Activated naive CD4-positive, alpha-beta T cell treated with anti-CD3 and anti-CD28 coated beads, Interleukin-2, amount 50 U/mL, for 72 hours (primary cell): ENCODE data around the gene TMPRSS7. TPM values are rescaled to one million over a fixed set of nuclear protein-coding genes. Genes with fewer than 3 reads are reported as not detected.

Experiments used
- ATAC-seq, 2 donors: fragments of 150-1000 bp; cut with Tn5 transposase; 2 replicates each; pipeline ENCODE4 v1.10.0; 2021; ENCODE audit warnings: mild to moderate bottlenecking in 2 of 2, moderate library complexity in 2 of 2
- DNase-seq, 2 donors: peaks; one replicate each; pipeline ENCODE4 v3.0.0; 2021 to 2022; ENCODE audit warnings: low spot score in 2 of 2
- H3K27ac Mint-ChIP-seq, 2 donors: one replicate each; pipeline ENCODE4 v1.8.0; 2022; ENCODE audit warnings: mild to moderate bottlenecking in 2 of 2, mixed read lengths in 2 of 2
- H3K36me3 Mint-ChIP-seq, 2 donors: one replicate each; pipeline ENCODE4 v1.8.0; 2022; ENCODE audit warnings: mixed read lengths in 2 of 2
- H3K9me3 Mint-ChIP-seq, 2 donors: one replicate each; pipeline ENCODE4 v1.8.0; 2022; ENCODE audit warnings: mixed read lengths in 2 of 2
- total RNA-seq, 2 donors: library from RNA; stranded (reverse); gene quantifications; one replicate each; pipeline ENCODE4 v1.2.3, GENCODE V29; 2022

Gene TMPRSS7
- total RNA-seq, 2 donors from 2014 or later = not detected

DNA sequence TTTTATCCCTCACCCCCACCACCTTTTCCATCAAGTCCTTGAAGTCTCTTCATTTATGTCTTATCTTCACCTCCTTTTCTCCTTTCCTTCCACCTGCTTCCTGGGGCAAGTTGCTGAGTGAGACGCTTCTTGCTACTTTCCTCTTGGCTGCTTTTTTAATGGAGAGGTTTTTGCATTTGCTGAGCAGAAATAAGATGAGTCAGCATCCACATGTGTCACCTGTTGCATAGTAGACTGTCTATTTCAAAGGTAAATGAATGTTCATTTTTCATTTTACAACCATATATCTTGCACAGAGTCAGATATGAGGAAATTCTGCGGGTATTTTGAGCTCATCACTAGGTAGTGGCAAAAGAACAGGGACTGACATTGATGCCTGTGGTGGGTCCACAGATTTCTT is 70.2 kb downstream of the TMPRSS7 start:
- no peak overlapping the region for H3K27ac Mint-ChIP-seq
- peaks cover 5 to 7% of the 10 kb centered on the region in 2 donors for H3K36me3 Mint-ChIP-seq
- DNase-seq (no peak), ATAC-seq (no peak)
- H3K9me3 Mint-ChIP-seq = no peaks in the 10 kb centered on the region

- ATAC-seq (no peak), DNase-seq (no peak)
- H3K9me3 Mint-ChIP-seq = no peaks in the 10 kb centered on the region
- H3K36me3 Mint-ChIP-seq = no peaks in the 10 kb centered on the region
- H3K27ac Mint-ChIP-seq = no peak overlapping the region
Observed at GRCh38 chr3:112109322-112109721, 74.8 kb downstream of the TMPRSS7 start.

DNA sequence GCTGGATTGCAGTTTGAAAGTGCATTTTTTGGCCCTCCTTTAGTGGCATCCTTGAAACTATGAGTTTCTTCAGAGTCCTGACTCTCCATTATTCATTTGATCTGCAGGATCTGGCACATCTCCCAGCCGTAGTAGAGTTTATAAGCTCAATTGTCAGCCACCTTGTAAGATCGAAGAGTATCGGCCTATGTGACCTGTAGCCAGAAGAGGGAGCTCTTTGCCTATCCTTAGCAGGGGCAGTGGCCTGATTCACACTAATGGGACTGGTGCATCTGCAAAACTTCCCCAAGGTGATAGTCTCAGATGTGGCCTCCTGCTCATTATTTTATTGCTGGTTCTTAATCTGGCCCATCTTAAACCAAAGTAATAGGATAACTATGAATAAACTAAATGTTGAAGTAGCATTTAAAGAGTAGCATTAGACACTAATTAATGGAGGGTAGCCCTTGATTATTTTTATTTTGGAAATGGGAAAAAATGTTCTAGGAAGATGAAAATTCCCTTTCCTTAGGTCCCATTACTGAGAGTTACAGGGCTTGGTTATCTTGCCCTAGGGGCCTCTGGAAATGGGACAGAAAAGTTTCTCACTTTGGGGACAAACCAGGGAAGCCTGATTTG is 77.4 kb downstream of the TMPRSS7 start:
- ATAC-seq (peak; percentile 82 to 89), DNase-seq (peak in 1 of 2 donors; percentile 64)
- H3K9me3 Mint-ChIP-seq = no peaks in the 10 kb centered on the region
- H3K27ac Mint-ChIP-seq = no peak overlapping the region
- H3K36me3 Mint-ChIP-seq = no peaks in the 10 kb centered on the region

DNA sequence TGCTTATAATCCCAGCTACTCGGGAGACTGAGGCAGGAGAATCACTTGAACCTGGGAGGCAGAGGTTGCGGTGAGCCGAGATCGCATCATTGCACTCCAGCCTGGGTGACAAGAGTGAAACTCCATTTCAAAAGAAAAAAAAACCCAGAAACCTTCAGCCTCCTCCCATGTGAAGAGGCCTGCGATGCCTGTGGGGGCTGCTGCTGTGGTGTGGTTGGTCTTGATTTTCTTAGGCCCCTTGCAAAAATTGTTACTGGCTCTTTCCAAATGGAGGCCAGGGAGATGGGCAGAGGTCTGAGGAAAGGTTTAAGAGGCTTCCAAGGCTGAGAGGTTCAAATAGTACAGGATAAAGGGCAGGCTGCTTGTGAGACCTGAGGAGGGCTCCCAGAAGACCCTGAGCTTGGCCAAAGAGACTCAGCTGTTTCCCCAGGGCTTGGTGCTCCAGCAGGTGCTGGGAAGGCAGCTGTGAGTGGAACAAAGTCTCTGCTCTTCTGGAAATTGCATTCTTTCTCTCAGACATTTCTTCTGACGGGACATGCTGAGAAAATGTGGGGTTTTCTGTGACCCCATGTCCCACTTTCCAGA is 80.1 kb downstream of the TMPRSS7 start:
- H3K36me3 Mint-ChIP-seq = peaks cover 0 to 3% of the 10 kb centered on the region in 2 donors
- DNase-seq (no peak), ATAC-seq (no peak)
- no peaks in the 10 kb centered on the region for H3K9me3 Mint-ChIP-seq
- peak overlapping the region in 1 of 2 donors; percentile 32 for H3K27ac Mint-ChIP-seq

- H3K36me3 Mint-ChIP-seq = peaks cover 0 to 6% of the 10 kb centered on the region in 2 donors
- ATAC-seq (peak; percentile 32 to 73), DNase-seq (no peak)
- no peaks in the 10 kb centered on the region for H3K9me3 Mint-ChIP-seq
- peak overlapping the region in 1 of 2 donors; percentile 32 for H3K27ac Mint-ChIP-seq
Observed at GRCh38 chr3:112115161-112115739, 80.7 kb downstream of the TMPRSS7 start.

DNA sequence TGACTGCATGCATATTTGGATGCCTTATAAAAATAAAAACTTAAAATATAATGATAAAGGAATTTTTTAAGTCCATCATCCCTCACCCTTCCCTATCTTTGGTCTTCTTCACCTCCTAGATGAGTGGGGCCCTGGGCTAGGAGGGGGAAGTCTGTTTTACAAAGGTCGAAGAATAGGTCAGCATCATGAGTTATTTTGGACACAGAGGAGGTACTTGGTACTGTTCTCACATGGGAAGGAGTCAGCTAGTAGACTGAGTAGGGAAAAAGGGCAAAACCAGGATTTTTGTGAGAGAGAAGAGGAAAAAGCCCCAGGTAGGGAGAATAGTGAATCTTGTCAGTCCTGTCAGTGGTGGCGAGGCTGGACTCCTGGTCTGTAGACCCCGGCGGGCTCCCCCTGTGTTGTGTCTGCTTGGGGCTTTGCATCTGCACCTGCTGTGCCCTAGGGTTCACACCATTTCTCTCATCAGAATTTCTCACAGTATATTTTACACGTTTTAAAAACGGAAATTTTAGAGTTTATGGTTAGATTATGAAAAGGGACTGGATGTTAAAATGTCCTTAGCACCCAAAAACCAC is 81.4 kb downstream of the TMPRSS7 start:
- ATAC-seq = no peak
- no peak for DNase-seq
- H3K9me3 Mint-ChIP-seq = no peaks in the 10 kb centered on the region
- peaks cover 0 to 6% of the 10 kb centered on the region in 2 donors for H3K36me3 Mint-ChIP-seq
- H3K27ac Mint-ChIP-seq = peak overlapping the region in 1 of 2 donors; percentile 10

DNA sequence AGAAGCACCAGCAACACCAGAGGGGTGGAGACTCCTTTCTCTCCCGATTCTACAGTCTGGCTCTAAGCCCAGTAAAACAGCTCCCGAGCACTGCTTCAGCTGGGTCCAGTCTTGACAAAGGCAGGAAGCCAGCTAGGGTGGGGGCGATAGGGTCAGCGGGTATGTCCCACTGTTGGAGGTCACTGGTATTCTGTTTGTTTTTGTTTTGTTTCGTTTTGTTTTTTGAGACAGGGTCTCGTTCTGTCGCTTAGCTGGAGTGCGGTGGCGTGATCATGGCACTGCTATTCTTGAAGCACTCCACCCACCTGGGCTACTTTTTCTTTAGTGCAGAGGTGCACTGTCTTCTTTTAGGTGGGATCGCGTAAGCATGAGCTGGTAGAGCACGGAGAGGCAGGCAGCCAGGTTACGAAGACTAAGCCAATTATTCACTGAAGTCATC is 82.2 kb downstream of the TMPRSS7 start:
- Mint-ChIP-seq H3K36me3 (peaks cover 0 to 6% of the 10 kb centered on the region in 2 donors), H3K27ac (no peak overlapping the region), H3K9me3 (no peaks in the 10 kb centered on the region)
- DNase-seq (no peak), ATAC-seq (no peak)

DNA sequence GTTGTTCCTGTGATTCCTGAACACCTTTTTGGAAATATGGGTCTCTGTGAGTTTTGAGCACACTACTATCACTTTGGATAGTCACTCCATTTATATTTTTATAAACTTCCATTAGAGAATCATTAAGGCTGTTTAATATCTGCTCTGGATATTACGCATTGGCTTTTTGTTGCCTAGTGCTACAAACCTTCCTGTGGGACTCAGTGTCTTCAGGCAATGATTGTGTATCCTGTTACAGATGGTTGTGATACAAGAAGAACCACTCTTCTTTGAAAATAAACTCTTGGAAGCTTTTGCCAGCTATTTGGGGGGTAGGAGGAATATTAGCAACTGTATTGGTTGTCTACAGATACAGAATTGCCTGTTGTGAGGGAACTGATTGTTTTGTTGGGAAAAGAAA is 82.9 kb downstream of the TMPRSS7 start:
- no peak overlapping the region for H3K27ac Mint-ChIP-seq

GRCh38 chr3:112117841-112118571 is 83.5 kb downstream of the TMPRSS7 start:
- DNase-seq (no peak), ATAC-seq (no peak)
- H3K36me3 Mint-ChIP-seq = peaks cover 0 to 10% of the 10 kb centered on the region in 2 donors
- no peaks in the 10 kb centered on the region for H3K9me3 Mint-ChIP-seq
- no peak overlapping the region for H3K27ac Mint-ChIP-seq

More for the DNA sequence above, 82.9 kb downstream of the TMPRSS7 start:
- ATAC-seq (no peak), DNase-seq (no peak)
- peaks cover 0 to 10% of the 10 kb centered on the region in 2 donors for H3K36me3 Mint-ChIP-seq
- H3K9me3 Mint-ChIP-seq = no peaks in the 10 kb centered on the region

DNA sequence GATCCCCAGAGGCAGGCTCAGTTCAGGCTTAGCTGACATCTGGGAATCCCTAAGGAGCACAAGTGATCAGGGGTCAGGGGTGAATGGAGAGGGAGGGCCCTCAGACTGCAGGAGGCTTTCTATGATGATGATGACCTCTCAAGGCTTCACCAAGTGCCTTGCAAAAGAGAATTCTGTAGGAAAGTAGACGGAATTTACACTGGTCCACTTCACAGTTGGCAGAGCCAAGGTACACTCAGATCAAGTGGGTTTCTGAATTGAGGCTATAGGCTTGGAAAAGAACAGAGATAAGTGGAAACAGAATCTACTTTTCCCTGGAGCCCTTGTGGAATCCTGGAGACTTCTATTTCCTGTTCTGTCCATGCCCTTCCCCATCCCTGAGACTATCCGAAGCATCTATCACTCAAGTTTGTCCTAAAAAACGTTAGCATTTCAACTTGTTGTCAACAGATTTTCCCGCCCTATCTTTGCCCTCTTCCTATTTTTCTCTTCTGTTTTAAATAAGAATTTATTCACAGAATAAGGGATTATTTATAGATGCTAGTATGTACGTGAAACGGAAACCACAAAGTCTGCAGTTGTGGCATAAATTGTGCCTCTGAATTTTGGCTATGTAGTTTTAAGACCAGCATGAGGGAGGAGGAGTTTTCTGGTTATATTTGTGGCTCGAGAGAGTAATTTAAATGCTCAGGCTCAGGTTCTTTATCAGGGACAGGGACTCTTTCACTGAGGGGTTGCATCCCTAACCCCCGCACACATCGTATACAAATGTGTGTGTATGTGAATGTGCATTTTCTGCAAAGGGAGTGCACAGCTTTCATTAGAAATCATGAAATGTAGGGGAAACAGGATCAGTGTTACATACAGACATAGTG is 85.7 kb downstream of the TMPRSS7 start:
- Mint-ChIP-seq H3K27ac (no peak overlapping the region), H3K36me3 (peaks cover 0 to 23% of the 10 kb centered on the region in 2 donors), H3K9me3 (no peaks in the 10 kb centered on the region)
- ATAC-seq (no peak), DNase-seq (no peak)

DNA sequence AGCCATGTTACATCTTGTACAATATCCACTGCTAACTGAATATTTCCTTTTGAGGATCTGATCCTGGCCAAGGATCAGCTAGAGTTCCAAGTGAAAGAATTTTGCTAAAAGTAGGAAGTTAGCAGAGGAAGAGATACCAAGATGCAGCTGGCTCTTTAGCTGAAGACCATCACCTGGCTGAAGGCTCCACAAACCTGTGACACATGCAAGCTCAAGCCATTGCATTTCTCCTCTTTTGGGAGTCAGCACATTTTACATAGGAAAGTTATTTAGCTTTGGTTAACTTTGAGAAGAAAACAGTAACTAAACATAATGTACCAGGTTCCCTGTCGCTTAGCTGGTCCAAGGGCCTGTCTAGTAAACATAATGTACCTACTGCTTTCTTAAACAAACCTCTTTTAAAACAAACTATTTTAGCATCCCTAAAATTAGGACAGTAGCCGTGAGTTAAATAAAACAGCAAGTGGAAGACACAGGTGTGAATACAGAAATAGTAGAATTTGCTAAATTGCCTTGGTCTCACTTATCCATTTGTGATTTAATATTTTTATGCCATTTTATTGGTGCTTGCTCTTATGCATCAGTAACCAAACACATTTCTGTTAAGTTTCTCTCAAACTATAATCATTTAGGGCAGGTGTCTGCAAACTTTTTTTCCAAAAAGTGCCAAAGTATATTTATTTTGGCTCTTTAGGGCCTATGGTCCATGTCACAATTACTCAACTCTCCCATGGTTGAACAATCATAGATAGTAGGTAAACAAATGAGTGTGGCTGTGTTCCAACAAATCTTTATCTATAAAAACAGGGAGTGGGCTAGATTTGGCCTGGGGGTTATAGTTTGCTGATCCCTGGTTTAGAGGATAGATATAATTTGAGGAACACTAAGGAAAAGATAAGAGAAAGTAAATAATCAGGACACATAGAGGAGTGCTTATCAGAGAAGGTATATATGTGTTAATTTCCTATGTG is 87.3 kb downstream of the TMPRSS7 start:
- DNase-seq = no peak
- Mint-ChIP-seq H3K27ac (no peak overlapping the region), H3K36me3 (peaks cover 0 to 40% of the 10 kb centered on the region in 2 donors), H3K9me3 (no peaks in the 10 kb centered on the region)
- ATAC-seq = no peak

DNA sequence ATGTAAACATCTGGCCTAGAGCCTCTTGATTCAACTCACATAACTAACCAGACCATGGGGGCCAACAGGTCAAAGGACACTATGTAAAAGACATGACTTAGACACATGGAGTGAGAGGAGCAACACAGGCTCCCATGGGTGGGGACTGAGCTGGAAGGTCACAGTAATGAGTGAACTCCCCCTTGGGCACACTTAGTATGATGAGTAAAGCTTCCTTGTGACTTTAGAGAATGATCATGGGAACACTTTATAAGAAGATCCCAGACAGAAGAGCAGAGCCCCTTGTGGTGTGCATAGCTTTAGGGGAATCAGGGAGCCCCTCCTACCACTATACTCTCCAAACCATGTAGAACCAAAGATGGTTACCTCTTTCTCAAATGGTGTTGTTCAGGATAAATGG is 88.3 kb downstream of the TMPRSS7 start:
- H3K9me3 Mint-ChIP-seq = no peaks in the 10 kb centered on the region
- DNase-seq (no peak), ATAC-seq (no peak)
- H3K36me3 Mint-ChIP-seq = peaks cover 0 to 45% of the 10 kb centered on the region in 2 donors
- H3K27ac Mint-ChIP-seq = no peak overlapping the region

DNA sequence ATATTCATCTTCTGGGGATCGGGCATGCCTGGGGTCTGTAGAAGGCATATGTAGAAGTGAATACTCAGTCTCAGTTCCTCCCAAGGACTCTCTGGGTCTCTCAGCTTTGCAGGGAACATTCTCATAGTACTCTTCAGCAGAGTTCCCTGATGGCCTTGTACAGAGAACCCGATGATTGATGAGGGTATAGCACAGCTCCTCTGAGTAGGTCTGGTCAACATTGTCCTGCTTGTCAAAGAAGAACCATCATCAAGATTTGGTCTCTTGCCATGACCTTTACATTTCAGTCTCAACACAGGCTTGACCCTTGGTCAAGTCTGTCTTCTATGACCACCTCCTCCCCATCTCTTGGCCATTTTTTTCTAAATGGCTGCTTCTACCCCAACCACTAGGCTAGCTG is 89.0 kb downstream of the TMPRSS7 start:
- Mint-ChIP-seq H3K36me3 (peaks cover 0 to 45% of the 10 kb centered on the region in 2 donors), H3K27ac (peak overlapping the region in 1 of 2 donors; percentile 61), H3K9me3 (no peaks in the 10 kb centered on the region)
- DNase-seq (no peak), ATAC-seq (no peak)

DNA sequence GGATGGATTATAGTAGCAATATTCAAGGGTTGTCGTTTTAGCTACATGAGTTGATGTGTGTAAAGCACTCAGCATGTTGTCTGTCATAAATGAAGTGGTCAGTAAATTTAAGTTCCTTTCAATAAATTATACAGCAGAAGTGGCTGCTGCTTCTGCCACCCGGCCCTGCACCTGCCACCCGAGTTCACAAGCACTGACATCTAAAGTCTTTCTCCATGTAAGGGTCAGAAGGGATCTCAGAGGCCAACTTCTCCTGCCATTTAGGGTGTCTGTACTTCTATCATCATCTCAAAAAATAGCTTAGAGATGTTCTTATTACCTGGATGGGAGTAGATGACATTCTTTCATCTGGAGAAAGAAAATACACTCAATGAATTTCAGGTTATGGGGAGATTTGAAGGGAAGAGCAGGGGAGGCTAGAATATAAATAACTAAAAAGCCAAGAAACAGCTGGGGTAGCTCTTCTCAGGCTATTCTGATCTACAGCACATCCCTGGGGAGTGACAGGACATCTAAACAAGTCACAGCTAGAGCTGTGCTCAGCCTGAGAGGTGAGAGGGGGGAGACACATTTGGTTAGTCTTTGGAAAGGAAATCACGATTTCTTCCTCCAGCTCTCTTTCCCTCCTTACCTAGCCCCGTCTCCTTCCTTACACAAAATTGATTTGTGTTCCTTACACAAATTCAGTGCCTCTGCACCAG is 90.5 kb downstream of the TMPRSS7 start:
- ATAC-seq = no peak
- DNase-seq = no peak
- Mint-ChIP-seq H3K9me3 (no peaks in the 10 kb centered on the region), H3K27ac (no peak overlapping the region), H3K36me3 (peaks cover 0 to 45% of the 10 kb centered on the region in 2 donors)
